MG63 (cell line): ENCODE results near the gene GZF1. TPM values are rescaled to one million over a fixed set of nuclear protein-coding genes. Genes with fewer than 3 reads are reported as not detected.

ENCODE experiments used
- DNase-seq: peaks from one replicate; pipeline ENCODE4 v3.0.0-alpha.2; 2020
- H3K27me3 ChIP-seq: fragments of 250-450 bp; sonication (Bioruptor Pico); 2 replicates; pipeline ENCODE4 v1.5.1; 2020; ENCODE audit warnings: mild to moderate bottlenecking, moderate library complexity
- H3K36me3 ChIP-seq: fragments of 250-450 bp; sonication (Bioruptor Pico); 2 replicates; pipeline ENCODE4 v1.5.1; 2020; ENCODE audit warnings: mild to moderate bottlenecking, moderate library complexity
- H3K4me3 ChIP-seq: fragments of 250-450 bp; sonication (Bioruptor Pico); 2 replicates; pipeline ENCODE4 v1.5.1; 2020; ENCODE audit warnings: mild to moderate bottlenecking, moderate library complexity
- H3K9me3 ChIP-seq: fragments of 250-450 bp; sonication (Bioruptor Pico); 2 replicates; pipeline ENCODE4 v1.5.1; 2020; ENCODE audit warnings: mild to moderate bottlenecking, moderate library complexity
- total RNA-seq: library from RNA; depleted of rRNA; stranded (reverse); fragments of >200 nt; shearing (Covaris generic); gene quantifications from 2 replicates; pipeline ENCODE4 v1.2.3, GENCODE V29; 2014; ENCODE audit warnings: low replicate concordance; rRNA removed

The GZF1 gene
- total RNA-seq, 1 experiment from 2014 or later: 8.2 TPM

GRCh38 chr20:23410916-23411695 lies 49.1 kb downstream of the GZF1 start:
- Histone ChIP-seq H3K4me3 (no peak overlapping the region), H3K9me3 (no peaks in the 10 kb centered on the region), H3K27me3 (no peaks in the 10 kb centered on the region), H3K36me3 (no peaks in the 10 kb centered on the region)
- DNase-seq: no peak

DNA sequence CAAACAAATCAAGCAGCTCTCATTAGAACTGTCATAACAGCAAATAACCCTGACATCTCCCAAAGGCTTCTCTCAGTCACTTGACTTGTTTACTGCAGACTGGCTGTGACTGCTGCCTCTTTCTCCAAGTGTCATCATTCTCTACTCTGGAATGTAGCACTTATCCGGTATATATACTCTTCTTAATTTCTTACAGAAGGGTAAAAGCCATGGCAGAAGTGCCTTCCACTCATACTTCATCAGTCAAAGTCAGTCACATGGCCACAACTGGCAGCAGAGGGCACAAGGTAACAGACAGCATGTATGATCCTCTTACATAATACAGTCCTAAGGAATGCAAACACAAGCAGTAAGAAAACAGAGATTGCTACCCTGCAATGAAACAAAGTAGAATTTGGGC lies 50.0 kb downstream of the GZF1 start:
- Histone ChIP-seq H3K9me3 (no peaks in the 10 kb centered on the region), H3K36me3 (no peaks in the 10 kb centered on the region), H3K4me3 (no peak overlapping the region), H3K27me3 (no peaks in the 10 kb centered on the region)
- no peak for DNase-seq

- Histone ChIP-seq H3K36me3 (no peaks in the 10 kb centered on the region), H3K27me3 (no peaks in the 10 kb centered on the region), H3K4me3 (no peak overlapping the region), H3K9me3 (no peaks in the 10 kb centered on the region)
- no peak for DNase-seq
Measured at GRCh38 chr20:23413862-23414422, 52.0 kb downstream of the GZF1 start.

GRCh38 chr20:23414526-23415188 lies 52.7 kb downstream of the GZF1 start:
- H3K36me3 ChIP-seq: no peaks in the 10 kb centered on the region
- H3K4me3 ChIP-seq: no peak overlapping the region
- no peaks in the 10 kb centered on the region for H3K27me3 ChIP-seq
- H3K9me3 ChIP-seq: no peaks in the 10 kb centered on the region
- no peak for DNase-seq

- Histone ChIP-seq H3K4me3 (no peak overlapping the region), H3K36me3 (no peaks in the 10 kb centered on the region), H3K9me3 (no peaks in the 10 kb centered on the region), H3K27me3 (no peaks in the 10 kb centered on the region)
- DNase-seq: no peak
Measured at GRCh38 chr20:23415555-23415954, 53.6 kb downstream of the GZF1 start.

GRCh38 chr20:23415959-23416583 lies 54.1 kb downstream of the GZF1 start:
- H3K36me3 ChIP-seq: no peaks in the 10 kb centered on the region
- H3K9me3 ChIP-seq: no peaks in the 10 kb centered on the region
- H3K27me3 ChIP-seq: no peaks in the 10 kb centered on the region
- DNase-seq: no peak
- H3K4me3 ChIP-seq: no peak overlapping the region

GRCh38 chr20:23417861-23418260 lies 55.9 kb downstream of the GZF1 start:
- Histone ChIP-seq H3K9me3 (no peaks in the 10 kb centered on the region), H3K36me3 (no peaks in the 10 kb centered on the region), H3K27me3 (no peaks in the 10 kb centered on the region), H3K4me3 (no peak overlapping the region)
- DNase-seq: no peak

GRCh38 chr20:23419657-23419994 lies 57.6 kb downstream of the GZF1 start:
- Histone ChIP-seq H3K36me3 (no peaks in the 10 kb centered on the region), H3K27me3 (no peaks in the 10 kb centered on the region), H3K9me3 (no peaks in the 10 kb centered on the region), H3K4me3 (peak overlapping the region; percentile 73)
- DNase-seq: no peak

DNA sequence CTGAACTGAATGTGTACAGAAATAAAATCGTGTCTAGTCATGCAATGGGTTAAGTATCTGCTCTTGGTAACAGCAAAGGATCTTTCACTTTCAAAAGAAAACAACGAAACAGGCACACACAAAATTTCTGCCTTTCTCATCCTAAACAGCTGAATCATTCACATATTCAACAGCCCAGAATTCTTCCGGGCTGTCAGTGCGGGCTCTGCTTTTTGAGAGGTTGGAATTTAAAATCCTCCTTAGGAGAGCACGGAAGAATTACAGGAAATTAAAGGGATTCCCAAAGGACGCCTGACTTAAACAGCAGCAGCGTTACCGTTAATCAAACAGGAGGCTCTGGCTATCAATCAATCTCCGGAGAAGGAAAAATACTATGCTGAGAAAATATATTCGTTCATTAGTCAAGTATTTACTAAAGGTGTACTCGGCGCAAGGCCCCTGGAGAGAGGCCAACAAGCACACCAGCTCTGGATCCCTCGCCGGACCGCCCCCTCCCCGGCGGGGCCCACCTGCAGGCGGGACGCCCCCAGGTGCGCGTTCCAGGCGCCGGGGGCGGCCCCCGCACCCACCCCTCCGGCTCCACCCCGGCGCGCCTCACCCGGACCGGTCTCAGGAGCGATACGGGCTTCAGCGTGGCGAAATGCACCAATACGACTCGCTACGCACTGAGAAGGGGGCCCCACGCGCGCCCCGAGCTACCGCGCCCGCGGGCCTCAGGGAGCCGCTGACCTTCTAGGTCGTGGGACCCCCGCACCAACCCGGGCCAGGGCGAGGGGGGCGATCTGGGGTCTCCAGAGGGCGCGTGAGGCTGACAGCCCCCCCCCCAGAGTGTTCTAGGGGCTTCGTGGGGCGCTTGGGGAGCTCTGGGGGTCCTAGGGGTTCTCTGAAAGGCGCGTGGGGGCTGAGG lies 58.3 kb downstream of the GZF1 start:
- Histone ChIP-seq H3K9me3 (no peaks in the 10 kb centered on the region), H3K27me3 (no peaks in the 10 kb centered on the region), H3K36me3 (no peaks in the 10 kb centered on the region), H3K4me3 (peak overlapping the region; percentile 73)
- no peak for DNase-seq

DNA sequence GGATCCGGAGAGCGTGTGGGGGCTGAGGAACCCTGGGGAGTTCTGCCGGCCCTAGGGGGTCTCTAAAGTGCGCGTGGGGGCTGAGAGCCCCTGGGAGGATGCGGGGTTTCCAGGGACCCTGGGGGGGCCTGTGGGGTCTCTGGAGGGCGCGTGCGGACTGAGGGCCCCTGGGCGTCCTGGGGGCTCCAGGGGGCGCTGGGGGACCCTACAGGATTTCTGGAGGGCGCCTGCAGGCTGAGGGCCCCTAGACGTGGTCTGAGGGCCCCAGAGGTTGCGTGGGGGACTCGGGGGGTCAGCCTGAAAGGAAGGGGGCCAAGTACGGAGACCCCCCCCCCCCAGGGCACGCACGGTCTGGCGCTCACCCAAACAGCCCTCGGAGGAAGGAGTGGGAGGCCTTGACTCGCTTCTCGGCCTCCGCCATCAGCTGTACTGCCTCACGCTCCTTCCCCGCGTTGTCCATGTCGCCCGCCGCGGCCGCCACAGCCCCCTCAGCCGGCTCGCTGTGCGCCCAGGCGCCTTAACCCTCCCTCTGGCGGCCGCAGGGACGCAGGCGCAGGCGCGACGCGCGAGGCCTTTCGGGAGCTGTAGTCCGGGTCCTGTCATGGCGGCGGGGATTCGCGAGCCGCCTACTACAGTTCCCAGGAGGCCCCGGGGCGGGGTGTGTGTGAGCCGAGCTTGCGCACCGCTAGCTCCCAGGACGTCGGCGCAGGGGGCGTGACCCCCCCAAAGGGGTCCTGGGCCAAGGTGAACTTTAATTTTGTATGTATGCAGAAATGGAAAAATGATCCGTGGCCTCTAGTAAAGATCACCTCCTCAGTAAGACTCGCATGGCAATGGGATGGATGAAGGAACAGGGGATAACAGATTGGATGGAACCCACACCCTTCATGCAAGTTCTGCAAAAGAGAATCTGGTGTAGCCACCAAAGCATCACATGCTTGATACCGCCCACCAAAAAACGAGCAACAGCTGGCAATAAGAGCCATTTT lies 59.3 kb downstream of the GZF1 start, which contains the start of gene NAPB:
Gene NAPB (minus strand): TSS at position 546 of the 989 bp plus-strand sequence. CDS start 86 bp downstream, at position 460.
- H3K4me3 ChIP-seq: peak within 1 kb of the TSS; percentile 73
- DNase-seq: peak; percentile 88

More for the DNA sequence above, 59.3 kb downstream of the GZF1 start, which contains the start of gene NAPB:
- Histone ChIP-seq H3K27me3 (no peaks in the 10 kb centered on the region), H3K36me3 (no peaks in the 10 kb centered on the region), H3K9me3 (no peaks in the 10 kb centered on the region)

Other genes starting within 250 kb of the GZF1 start
- 46.7 and 55.1 TPM in 2 replicates for gene NXT1, start 11.4 kb upstream of the GZF1 start, total RNA-seq
- gene NAPB, start 59.3 kb downstream of the GZF1 start, total RNA-seq: 0.82 and 2.6 TPM in 2 replicates
- not detected in 2 replicates for gene CSTL1, start 77.5 kb downstream of the GZF1 start, total RNA-seq
- gene CST11, start 90.7 kb downstream of the GZF1 start, total RNA-seq: not detected in 2 replicates
- not detected in 2 replicates for gene CST8, start 128.9 kb downstream of the GZF1 start, total RNA-seq
- not detected in 2 replicates for gene CST9L, start 206.3 kb downstream of the GZF1 start, total RNA-seq
- not detected in 2 replicates for gene CST9, start 243.7 kb downstream of the GZF1 start, total RNA-seq